Measurements from ENCODE around the gene CD247.
A peak's percentile ranks its signal among the peaks of the same experiment; 100 is the strongest.

CD247 gene

GRCh38 chr1:167434306-167434705 is 84.0 kb downstream of the CD247 start:
- no peak for DNase-seq

- DNase-seq, result no peak
Observed at GRCh38 chr1:167433884-167434283, 84.4 kb downstream of the CD247 start.

GRCh38 chr1:167432780-167433179 is 85.5 kb downstream of the CD247 start:
- no peak for DNase-seq

- DNase-seq, result no peak
Observed at GRCh38 chr1:167431909-167432650, 86.2 kb downstream of the CD247 start.

DNA sequence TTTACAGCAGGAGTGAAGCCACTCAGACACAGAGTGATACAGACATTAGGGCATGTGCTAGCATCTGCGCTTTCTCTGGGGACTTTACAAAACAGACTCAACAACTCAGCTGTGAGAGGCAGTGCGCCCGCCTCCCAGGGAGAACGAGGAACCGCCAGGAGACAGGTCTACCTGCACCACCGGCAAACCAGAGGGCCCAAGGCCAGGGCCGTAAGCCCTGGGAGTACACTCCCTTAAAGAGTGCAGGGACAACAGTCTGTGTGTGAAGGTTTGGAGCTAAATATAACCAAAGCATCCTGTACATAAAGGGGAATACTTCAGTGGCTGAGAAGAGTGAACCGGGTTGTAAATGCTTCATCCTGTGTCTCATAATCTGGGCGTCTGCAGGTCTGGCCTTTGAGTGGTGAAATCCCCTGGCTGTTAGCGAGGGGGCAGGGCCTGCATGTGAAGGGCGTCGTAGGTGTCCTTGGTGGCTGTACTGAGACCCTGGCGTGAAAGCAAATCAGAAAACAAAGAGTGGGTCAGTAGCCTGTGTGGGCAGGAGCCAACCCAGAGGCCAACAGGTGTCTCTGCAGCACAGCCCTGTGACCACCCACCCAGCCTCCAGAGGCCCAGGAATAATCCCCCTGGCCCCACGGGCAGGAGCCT is 86.9 kb downstream of the CD247 start:
- DNase-seq, result no peak

GRCh38 chr1:167430849-167431242 is 87.5 kb downstream of the CD247 start:
- no peak for DNase-seq

- no peak for DNase-seq
Observed at GRCh38 chr1:167430134-167430848, 88.0 kb downstream of the CD247 start.

GRCh38 chr1:167429612-167430011 is 88.7 kb downstream of the CD247 start:
- DNase-seq, result no peak

GRCh38 chr1:167428395-167428794 is 89.9 kb downstream of the CD247 start:
- DNase-seq, result no peak

GRCh38 chr1:167427848-167428247 is 90.5 kb downstream of the CD247 start:
- DNase-seq, result no peak

GRCh38 chr1:167426716-167427115 is 91.6 kb downstream of the CD247 start:
- no peak for DNase-seq

DNA sequence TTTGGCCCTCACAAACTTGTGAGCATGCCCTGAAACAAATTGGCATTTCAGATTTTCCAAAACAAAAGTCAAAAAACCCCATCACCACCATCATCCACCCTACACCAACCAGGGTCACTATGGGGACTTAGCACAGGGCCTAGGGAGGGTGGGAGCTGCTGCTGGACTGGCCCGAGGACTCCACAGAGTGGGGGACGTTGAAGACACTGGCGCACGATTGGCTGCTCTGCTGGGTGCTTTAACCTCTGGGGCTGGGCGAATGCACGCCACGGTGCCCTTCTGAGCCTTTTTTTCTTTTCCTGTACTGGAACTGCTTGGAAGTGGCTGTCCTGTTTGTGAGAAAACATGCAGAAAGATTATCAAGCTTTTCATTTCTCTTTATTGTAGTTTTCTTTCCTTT is 92.8 kb downstream of the CD247 start:
- DNase-seq, result no peak

- no peak for DNase-seq
Observed at GRCh38 chr1:167423684-167424619, 94.4 kb downstream of the CD247 start.

- no peak for DNase-seq
Observed at GRCh38 chr1:167420510-167420909, 97.8 kb downstream of the CD247 start.

- no peak for DNase-seq
Observed at GRCh38 chr1:167419245-167419644, 99.1 kb downstream of the CD247 start.

- DNase-seq, result no peak
Observed at GRCh38 chr1:167418391-167418790, 99.9 kb downstream of the CD247 start.

DNA sequence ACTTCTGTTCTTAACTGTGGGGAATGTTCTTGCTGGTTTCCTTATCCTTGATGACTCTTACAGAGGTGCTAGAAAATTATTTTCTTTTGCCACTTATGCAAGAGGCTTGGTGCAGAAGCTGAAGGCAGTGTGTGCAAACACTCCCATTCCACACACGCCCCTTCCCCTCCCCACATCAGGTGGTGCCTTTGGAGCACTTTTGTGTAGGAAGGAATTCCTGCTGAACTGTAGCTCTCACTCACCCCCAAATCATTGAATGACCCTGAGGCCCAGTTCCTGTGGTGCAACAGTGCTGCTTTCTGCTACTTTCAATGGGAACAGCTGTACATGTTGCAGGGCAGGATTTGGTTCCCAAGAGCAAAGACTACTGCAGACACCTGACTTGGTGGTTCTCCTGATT is 101.8 kb downstream of the CD247 start:
- DNase-seq, result no peak

- no peak for DNase-seq
Observed at GRCh38 chr1:167413328-167413727, 105.0 kb downstream of the CD247 start.

GRCh38 chr1:167412920-167413319 is 105.4 kb downstream of the CD247 start:
- DNase-seq, result no peak

DNA sequence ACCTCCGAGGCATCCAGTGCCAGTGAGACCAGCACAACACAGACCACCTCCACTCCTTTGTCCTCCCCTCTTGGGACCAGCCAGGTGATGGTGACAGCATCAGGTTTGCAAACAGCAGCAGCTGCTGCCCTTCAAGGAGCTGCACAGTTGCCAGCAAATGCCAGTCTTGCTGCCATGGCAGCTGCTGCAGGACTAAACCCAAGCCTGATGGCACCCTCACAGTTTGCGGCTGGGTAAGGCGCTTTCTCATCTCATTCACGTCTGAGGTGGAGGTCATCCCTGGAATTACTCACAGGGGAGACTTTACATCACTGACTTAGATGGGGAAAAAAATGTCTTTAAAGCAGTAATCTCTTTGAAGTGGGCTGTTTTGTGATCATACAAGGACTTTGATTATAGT is 106.3 kb downstream of the CD247 start:
- peak; percentile 20 for DNase-seq

- DNase-seq, result no peak
Observed at GRCh38 chr1:167409183-167409582, 109.1 kb downstream of the CD247 start.

GRCh38 chr1:167408355-167408754 is 110.0 kb downstream of the CD247 start:
- no peak for DNase-seq

DNA sequence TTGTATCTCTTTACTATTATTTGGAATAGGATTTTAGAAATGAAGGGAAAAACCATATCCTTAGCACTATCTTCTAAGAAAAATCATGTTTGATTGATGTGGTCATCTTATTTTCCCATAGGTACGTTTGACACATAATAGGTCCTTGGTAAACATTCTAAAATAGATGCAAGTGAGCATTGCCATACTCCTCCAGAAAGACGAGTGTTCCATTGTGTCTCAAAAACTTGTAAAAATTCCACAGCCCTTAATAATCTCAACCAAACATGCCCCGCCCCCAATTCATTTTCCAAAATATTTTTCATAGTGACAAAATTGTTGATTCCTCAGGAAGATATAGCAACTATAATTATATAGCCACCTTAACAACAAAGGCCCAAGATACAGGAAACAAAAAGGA is 113.4 kb downstream of the CD247 start:
- no peak for DNase-seq

Data from NCI-H1092 treated with DMSO at 0.1 percent for 48 hours (cell line).